Hematopoietic multipotent progenitor cell (in vitro differentiated cells): ENCODE data around the gene GNAI3. TPM values are rescaled to one million over a fixed set of nuclear protein-coding genes. Genes with fewer than 3 reads are reported as not detected.
"Not testable (repeated sequence)": the region's sequence is repeated elsewhere in the genome, so short reads cannot be mapped to it uniquely, and the experiment has no call there.

Experiments
- DNase-seq, 3 donors: peaks; one replicate each; pipeline ENCODE4 v3.0.0-alpha.2; 2011 to 2015; ENCODE audit warnings: low read depth in 2 of 3, low spot score in 2 of 3
- small RNA-seq: library from RNA; depleted of rRNA; stranded (forward); fragments of <200 nt; gene quantifications from one replicate; pipeline ENCODE3, GENCODE V24; 2012
- total RNA-seq: library from RNA; depleted of rRNA; stranded (reverse); fragments of >200 nt; gene quantifications from one replicate; pipeline ENCODE4 v1.2.3, GENCODE V29; 2012

GNAI3 gene
- total RNA-seq, 1 donor = 7.3 TPM

DNA sequence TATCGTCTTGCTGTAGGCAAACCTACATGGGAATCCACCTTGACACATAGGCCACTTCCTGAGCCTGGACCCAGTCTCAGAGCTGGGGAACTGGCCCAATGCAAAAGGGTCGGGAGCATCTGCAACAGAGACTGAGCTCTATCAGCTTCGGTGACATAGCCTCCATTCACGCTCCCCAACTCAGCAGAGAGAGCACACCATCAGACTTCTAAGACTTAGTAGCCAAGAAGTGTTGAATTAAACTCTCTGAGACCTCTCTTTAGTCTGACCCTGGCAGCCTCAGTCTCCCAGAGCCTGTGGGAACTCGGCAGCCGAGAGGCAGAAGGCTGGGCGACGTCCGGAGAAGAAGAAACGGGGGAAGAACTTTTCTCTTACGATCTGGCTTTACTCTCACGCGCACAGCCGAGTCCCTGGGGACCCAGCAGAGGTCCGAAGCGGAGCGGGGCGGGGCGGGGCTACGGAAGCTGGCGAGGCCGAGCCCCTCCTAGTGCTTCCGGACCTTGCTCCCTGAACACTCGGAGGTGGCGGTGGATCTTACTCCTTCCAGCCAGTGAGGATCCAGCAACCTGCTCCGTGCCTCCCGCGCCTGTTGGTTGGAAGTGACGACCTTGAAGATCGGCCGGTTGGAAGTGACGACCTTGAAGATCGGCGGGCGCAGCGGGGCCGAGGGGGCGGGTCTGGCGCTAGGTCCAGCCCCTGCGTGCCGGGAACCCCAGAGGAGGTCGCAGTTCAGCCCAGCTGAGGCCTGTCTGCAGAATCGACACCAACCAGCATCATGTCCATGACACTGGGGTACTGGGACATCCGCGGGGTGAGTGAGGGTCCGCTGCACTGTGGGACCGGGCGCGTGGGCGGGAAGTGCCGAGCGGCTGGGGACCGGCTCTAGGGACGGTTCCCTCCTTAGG is 107.5 kb downstream of the GNAI3 start, which contains the start of gene GSTM4:
GSTM4 (plus strand) TSS at position 485 of the 905 bp plus-strand sequence; CDS start at position 776, 291 bp downstream.
- DNase-seq = peak in 2 of 3 donors; percentile 24 to 61

DNA sequence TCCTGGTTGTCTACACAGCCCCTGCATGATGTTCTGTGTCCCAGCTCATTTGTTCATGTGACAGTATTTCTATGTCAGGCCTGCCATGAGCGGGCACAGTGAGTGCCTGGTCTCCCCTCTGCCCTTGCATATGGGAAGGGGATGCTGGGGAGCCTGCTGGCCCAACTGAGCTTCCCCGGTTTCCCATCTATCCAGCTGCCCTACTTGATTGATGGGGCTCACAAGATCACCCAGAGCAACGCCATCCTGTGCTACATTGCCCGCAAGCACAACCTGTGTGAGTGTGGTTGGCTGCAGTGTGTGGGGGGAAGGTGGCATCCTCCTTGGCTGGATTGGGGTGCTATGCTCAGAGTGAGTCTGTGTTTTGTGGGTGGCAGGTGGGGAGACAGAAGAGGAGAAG is 109.0 kb downstream of the GNAI3 start:
- no peak for DNase-seq

DNA sequence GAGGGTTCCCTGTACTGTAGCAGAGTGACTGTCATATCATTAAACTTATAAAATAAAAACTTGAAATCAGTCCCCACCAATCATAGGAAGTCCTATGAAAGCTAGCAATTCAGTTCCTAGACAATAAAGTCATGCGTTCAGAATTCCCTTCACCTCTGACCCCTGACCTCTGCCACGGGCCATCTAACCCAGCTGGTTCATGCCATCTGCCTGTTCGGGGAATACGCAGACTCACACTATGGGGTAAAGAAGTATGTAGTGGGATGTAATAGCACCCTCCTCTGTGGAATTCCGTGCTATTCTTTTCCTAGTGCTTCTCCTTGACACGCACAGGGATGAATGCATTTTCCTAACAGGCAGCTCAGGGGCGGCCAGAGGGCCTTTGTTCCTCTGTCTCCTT is 109.6 kb downstream of the GNAI3 start:
- DNase-seq = no peak

DNA sequence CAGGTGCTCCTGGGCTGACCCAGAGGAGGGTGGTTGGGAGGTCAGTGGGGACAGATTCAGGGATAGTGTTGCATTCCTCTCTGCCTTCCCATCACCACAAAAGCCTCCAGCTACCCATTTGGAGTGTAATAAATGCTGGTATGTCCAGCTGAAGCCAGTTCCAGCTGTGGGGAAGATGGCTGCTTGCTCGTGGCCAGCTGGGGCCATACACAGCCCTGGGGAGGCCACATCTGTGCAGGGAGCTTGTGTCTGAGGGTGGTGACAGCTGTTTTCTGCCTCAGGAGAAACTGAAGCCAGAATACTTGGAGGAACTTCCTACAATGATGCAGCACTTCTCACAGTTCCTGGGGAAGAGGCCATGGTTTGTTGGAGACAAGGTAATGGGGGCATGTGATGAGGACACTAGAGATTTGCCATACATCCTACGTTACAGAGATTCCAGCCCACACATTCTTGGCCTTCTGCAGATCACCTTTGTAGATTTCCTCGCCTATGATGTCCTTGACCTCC is 110.2 kb downstream of the GNAI3 start:
- no peak for DNase-seq

DNA sequence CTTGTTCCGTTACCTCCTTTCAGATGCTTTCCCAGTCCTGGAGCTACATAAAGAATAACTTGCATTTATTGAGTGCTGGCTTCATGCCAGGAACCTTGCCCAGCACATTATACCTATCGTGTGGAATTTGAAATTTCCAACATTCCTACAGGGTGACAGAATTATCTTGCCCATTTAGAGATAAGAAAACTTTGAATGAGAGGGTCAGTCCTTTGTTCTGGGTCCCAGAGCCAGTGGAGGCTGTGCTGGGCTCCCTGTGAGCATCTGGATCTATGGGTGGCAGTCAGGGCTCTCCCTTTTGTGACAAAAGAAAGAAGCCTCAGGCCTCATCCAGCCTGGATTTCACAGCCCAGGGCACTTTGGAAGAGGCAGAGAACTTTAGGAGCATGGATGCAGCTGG is 110.7 kb downstream of the GNAI3 start:
- DNase-seq = no peak

DNA sequence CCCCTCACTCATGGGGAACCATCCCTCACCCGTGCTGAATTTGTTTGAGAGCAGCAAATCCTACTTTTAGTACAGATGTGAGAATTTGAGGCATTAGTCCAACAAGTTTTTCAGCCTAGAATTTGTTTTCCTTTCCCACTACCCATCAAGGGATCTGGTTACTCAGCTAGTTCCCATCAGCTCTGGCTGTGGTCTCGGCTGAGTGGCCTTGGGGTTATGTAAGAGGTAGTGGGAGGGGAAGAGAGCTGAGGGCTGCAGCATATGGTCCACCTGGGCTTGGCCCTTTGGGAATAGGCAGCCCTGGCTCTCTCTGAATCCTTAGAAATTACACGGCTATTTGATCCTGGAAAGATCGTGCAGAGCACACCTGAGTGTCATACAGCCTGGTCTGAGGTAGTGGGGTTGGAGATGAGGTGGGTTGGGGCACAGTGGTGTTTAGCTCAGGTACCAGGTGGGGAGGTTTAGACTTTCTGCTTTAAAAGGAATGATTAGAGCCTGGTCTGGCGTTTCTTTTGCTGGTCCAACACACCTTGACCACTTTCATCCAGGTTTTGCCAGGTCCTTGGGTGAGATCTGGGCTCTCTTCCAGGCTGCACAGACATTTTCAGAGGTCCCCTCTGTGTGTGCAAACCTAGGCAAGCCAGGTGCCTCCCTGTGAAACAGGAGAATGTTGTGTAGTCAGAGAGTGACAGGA is 111.7 kb downstream of the GNAI3 start:
- no peak for DNase-seq

DNA sequence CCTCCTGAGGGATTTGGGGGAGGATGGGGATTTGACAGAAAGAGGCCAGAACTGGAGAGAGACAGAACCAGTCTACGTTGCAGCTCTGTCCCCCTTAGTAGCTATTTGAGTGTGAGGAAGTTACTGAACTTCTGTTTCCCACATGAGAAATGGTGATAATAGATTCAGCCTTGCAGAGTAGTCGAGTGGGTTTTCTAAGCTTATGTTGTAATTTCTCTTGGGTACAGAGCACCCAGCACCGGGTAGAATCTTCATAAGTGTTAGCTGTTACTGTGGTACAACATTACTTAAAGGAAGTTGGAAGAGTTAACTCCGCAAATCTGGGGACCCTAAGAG is 112.2 kb downstream of the GNAI3 start:
- DNase-seq = not testable (repeated sequence)

DNA sequence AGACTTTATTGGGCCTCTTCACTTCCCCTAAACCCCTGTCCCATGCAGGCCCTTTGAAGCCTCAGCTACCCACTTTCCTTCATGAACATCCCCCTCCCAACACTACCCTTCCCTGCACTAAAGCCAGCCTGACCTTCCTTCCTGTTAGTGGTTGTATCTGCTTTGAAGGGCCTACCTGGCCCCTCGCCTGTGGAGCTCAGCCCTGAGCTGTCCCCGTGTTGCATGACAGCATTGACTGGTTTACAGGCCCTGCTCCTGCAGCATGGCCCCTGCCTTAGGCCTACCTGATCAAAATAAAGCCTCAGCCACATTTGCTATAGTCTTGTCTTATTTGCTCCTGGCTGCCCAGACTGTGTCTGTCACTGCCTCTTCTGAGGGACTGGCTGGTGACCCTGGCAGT is 113.0 kb downstream of the GNAI3 start:
- DNase-seq = no peak

DNA sequence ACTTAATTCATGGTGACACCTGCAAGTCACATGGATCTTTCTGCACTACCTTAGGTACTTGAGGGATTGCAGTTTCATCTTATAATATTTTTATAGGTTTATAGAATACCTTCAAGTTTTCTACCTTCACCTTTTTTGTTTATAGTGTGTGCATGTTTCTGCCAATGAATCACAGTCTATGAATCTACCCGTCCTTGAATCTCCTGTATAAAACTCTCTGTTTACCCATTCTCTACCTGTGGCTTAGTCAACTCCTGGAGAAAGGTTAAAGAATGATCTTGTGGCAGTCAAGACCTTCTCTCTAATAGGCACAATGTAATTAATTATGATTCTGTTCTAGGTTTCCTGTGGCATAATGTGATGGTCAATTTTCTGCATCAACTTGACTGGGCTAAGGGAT is 116.3 kb downstream of the GNAI3 start:
- no peak for DNase-seq

DNA sequence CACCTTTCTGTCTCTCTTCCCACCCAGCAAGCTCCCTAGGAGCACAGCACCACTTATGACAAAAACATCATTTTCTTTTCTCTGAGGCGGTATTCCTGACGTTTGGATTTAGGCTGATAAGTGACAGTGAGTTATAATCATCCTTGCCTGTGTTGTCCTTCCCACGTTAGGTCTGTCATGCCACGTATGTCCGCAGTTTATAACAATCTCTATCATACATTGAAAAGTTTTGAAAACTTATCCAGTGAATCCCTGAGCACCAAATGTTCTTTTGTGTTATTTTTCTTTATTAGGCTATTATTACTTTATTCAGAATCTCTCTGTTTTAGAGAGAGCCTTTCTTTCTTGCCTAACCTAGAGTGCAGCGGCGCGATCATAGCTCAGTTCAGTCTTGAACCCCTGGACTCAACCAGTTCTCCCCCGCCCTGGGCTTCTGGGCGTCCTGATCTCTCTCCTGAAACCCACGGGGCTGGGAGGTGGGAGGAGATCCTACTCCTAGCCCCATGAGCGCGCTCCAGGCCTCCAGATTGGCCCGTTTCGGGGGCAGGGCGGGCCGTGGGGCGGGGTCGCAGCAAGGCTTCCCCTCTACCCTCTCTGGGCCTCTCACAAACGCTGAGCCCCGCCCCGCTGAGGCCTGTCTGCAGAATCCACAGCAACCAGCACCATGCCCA is 119.2 kb downstream of the GNAI3 start, which contains the start of gene GSTM2:
GSTM2 (plus strand) TSS at position 606 of the 671 bp plus-strand sequence; CDS start at position 665, 59 bp downstream.
- DNase-seq = peak; percentile 38 to 87 (median 80)

Small RNA genes lying within 50 kb of the gene (small RNA-seq; reads per million reads assigned to genes)
- 13.0 reads per million, percentile 93 among the genes with 10 or more reads in this experiment for gene RNU6V

Other genes with a start within 250 kb of the GNAI3 start
- gene MYBPHL, start 241.6 kb upstream of the GNAI3 start, total RNA-seq = not detected
- 7.0 TPM for gene SORT1, start 150.7 kb upstream of the GNAI3 start, total RNA-seq
- 30.7 TPM for gene PSMA5, start 122.2 kb upstream of the GNAI3 start, total RNA-seq
- gene SYPL2, start 82.1 kb upstream of the GNAI3 start, total RNA-seq = not detected
- 5.7 TPM for gene ATXN7L2, start 64.7 kb upstream of the GNAI3 start, total RNA-seq
- gene CYB561D1, start 54.5 kb upstream of the GNAI3 start, total RNA-seq = 9.4 TPM
- 1.1 TPM for gene AMIGO1, start 38.9 kb upstream of the GNAI3 start, total RNA-seq
- gene GPR61, start 8.7 kb upstream of the GNAI3 start, total RNA-seq = 0.27 TPM
- gene GNAT2, start 71.0 kb downstream of the GNAI3 start, total RNA-seq = 0.27 TPM
- 259 TPM for gene AMPD2, start 71.2 kb downstream of the GNAI3 start, total RNA-seq
- gene GSTM4, start 107.5 kb downstream of the GNAI3 start, total RNA-seq = 12.1 TPM
- gene GSTM2, start 119.4 kb downstream of the GNAI3 start, total RNA-seq = 20.7 TPM
- not detected for gene GSTM1, start 139.2 kb downstream of the GNAI3 start, total RNA-seq
- 0.27 TPM for gene GSTM5, start 163.6 kb downstream of the GNAI3 start, total RNA-seq
- gene GSTM3, start 192.4 kb downstream of the GNAI3 start, total RNA-seq = 13.5 TPM
- not detected for gene EPS8L3, start 215.3 kb downstream of the GNAI3 start, total RNA-seq